IMR-90 (cell line): ENCODE data around the gene PARVB. TPM values are rescaled to one million over a fixed set of nuclear protein-coding genes. Genes with fewer than 3 reads are reported as not detected.

ENCODE experiments used
- ATAC-seq: fragments of 200-7000 bp; cut with Tn5 transposase; 2 replicates; pipeline ENCODE4 v1.9.1; 2020; ENCODE audit warnings: low read depth, mild to moderate bottlenecking, moderate library complexity
- BruUV-seq: library from RNA; stranded (reverse); fragments of 400-500 nt; replicated peaks from 2 replicates; lab custom pipeline; 2021; lab: Mats Ljungman, UMichigan
- CTCF ChIA-PET: fragments of 300-600 bp; formaldehyde crosslinking; extraction: SDS; loops from one replicate; lab custom pipeline; 2021; ENCODE audit warnings: antibody characterized with exemption; lab: Yijun Ruan, JAX
- POLR2A ChIA-PET: fragments of 300-600 bp; sonication (Branson Sonifier 250); formaldehyde crosslinking; loops from one replicate; lab custom pipeline; 2022; ENCODE audit warnings: antibody characterized with exemption; ENCODE audit not compliant: unreplicated experiment; lab: Charles Lee
- DNase-seq: peaks from one replicate; pipeline ENCODE4 v3.0.0; 2013
- H2AFZ ChIP-seq: replicated peaks from 2 replicates; pipeline ENCODE3; 2013; ENCODE audit warnings: low read length, mild to moderate bottlenecking; ENCODE audit not compliant: poor library complexity
- H2AK5ac ChIP-seq: 2 replicates; pipeline ENCODE4 v1.6.1; 2013; ENCODE audit warnings: low read depth, low read length, inconsistent platforms
- H2AK9ac ChIP-seq: replicated peaks from 2 replicates; pipeline ENCODE3; 2013; ENCODE audit warnings: mild to moderate bottlenecking, low read depth, low read length, moderate library complexity; ENCODE audit not compliant: poor library complexity
- H2BK120ac ChIP-seq: 2 replicates; pipeline ENCODE4 v1.6.1; 2013; ENCODE audit warnings: low read depth, low read length, inconsistent platforms
- H2BK15ac ChIP-seq: 3 replicates; pipeline ENCODE4 v1.6.1; 2013; ENCODE audit warnings: low read depth, low read length, inconsistent platforms
- H2BK20ac ChIP-seq: 2 replicates; pipeline ENCODE4 v1.6.1; 2013; ENCODE audit warnings: low read depth, mild to moderate bottlenecking, inconsistent platforms, low read length, moderate library complexity
- H2BK5ac ChIP-seq: 2 replicates; pipeline ENCODE4 v1.6.1; 2013; ENCODE audit warnings: mild to moderate bottlenecking, low read depth, low read length, inconsistent platforms; ENCODE audit not compliant: poor library complexity, severe bottlenecking
- H3K14ac ChIP-seq: replicated peaks from 2 replicates; pipeline ENCODE4 v1.6.1; 2013; ENCODE audit warnings: low read depth, low read length, inconsistent platforms
- H3K18ac ChIP-seq: 2 replicates; pipeline ENCODE4 v1.6.1; 2013; ENCODE audit warnings: low read depth, low read length, control low read depth
- H3K23ac ChIP-seq: 2 replicates; pipeline ENCODE4 v1.6.1; 2013; ENCODE audit warnings: low read depth, low read length, inconsistent platforms
- H3K27ac ChIP-seq: 2 replicates; pipeline ENCODE4 v1.5.1; 2013; ENCODE audit warnings: mild to moderate bottlenecking, control low read depth, low read length; ENCODE audit not compliant: insufficient read depth
- H3K27me3 ChIP-seq: 2 replicates; pipeline ENCODE4 v1.6.1; 2013; ENCODE audit warnings: low read length; ENCODE audit not compliant: control insufficient read depth, insufficient read depth
- H3K36me3 ChIP-seq: 2 replicates; pipeline ENCODE4 v1.6.1; 2013; ENCODE audit warnings: low read length, mixed read lengths; ENCODE audit not compliant: control insufficient read depth, insufficient read depth
- H3K4ac ChIP-seq: 2 replicates; pipeline ENCODE4 v1.6.1; 2013; ENCODE audit warnings: low read depth, low read length, inconsistent platforms
- H3K4me1 ChIP-seq: 2 replicates; pipeline ENCODE4 v1.6.1; 2013; ENCODE audit warnings: low read length, mixed read lengths; ENCODE audit not compliant: control insufficient read depth, insufficient read depth
- H3K4me2 ChIP-seq: 2 replicates; pipeline ENCODE4 v1.6.1; 2013; ENCODE audit warnings: low read depth, mild to moderate bottlenecking, control low read depth, low read length, moderate library complexity
- H3K4me3 ChIP-seq: 2 replicates; pipeline ENCODE4 v1.5.1; 2013; ENCODE audit warnings: low read depth, mild to moderate bottlenecking, control low read depth, low read length, moderate library complexity; ENCODE audit not compliant: insufficient read depth
- H3K56ac ChIP-seq: 2 replicates; pipeline ENCODE4 v1.6.1; 2013; ENCODE audit warnings: low read length, inconsistent platforms; ENCODE audit not compliant: insufficient read depth; ENCODE audit errors: extremely low read depth
- H3K79me1 ChIP-seq, 2 experiments: 2 replicates each; pipeline ENCODE4 v1.6.1; 2013; ENCODE audit warnings: low read length in 2 of 2, inconsistent platforms in 1 of 2, low read depth in 1 of 2
- H3K9ac ChIP-seq: 2 replicates; pipeline ENCODE4 v1.6.1; 2013; ENCODE audit warnings: low read depth, low read length, control low read depth
- H3K9me1 ChIP-seq: 2 replicates; pipeline ENCODE4 v1.6.1; 2013; ENCODE audit warnings: low read length, inconsistent platforms; ENCODE audit not compliant: insufficient read depth
- H3K9me3 ChIP-seq: 2 replicates; pipeline ENCODE4 v1.6.1; 2013; ENCODE audit warnings: low read length; ENCODE audit not compliant: control insufficient read depth, insufficient read depth
- H4K20me1 ChIP-seq: 2 replicates; pipeline ENCODE4 v1.6.1; 2013; ENCODE audit warnings: low read length, inconsistent platforms; ENCODE audit not compliant: insufficient read depth
- H4K5ac ChIP-seq: 2 replicates; pipeline ENCODE4 v1.6.1; 2013; ENCODE audit warnings: mild to moderate bottlenecking, low read depth, low read length, control low read depth
- H4K8ac ChIP-seq, 2 experiments: 2 replicates each; pipeline ENCODE4 v1.6.1; 2013; ENCODE audit warnings: low read depth in 2 of 2, low read length in 2 of 2, control low read depth in 1 of 2, inconsistent platforms in 1 of 2
- H4K91ac ChIP-seq: 2 replicates; pipeline ENCODE4 v1.6.1; 2013; ENCODE audit warnings: low read depth, low read length, inconsistent platforms; ENCODE audit not compliant: insufficient read depth
- BHLHE40 ChIP-seq: fragments of 150-350 bp; IDR thresholded peaks from 2 replicates; pipeline ENCODE4 v1.6.1; 2016; ENCODE audit warnings: mild to moderate bottlenecking, low read depth, low read length
- CEBPB ChIP-seq: IDR thresholded peaks from 2 replicates; pipeline ENCODE4 v1.6.1; 2012; ENCODE audit warnings: low read depth, low read length, improper control_type of control experiment
- CHD1 ChIP-seq: IDR thresholded peaks from 2 replicates; pipeline ENCODE4 v1.6.1; 2012; ENCODE audit warnings: low read depth, low read length, improper control_type of control experiment
- CTCF ChIP-seq: conservative IDR thresholded peaks from 2 replicates; pipeline ENCODE4 v1.5.1; 2012; ENCODE audit warnings: mild to moderate bottlenecking, low read depth, low read length, improper control_type of control experiment
- ELK1 ChIP-seq: fragments of 150-350 bp; IDR thresholded peaks from 2 replicates; pipeline ENCODE4 v1.6.1; 2016; ENCODE audit warnings: low read depth, mild to moderate bottlenecking, low read length, moderate library complexity, borderline replicate concordance
- FOS ChIP-seq: fragments of 150-350 bp; IDR thresholded peaks from 2 replicates; pipeline ENCODE4 v1.6.1; 2016; ENCODE audit warnings: low read depth, low read length
- MAFK ChIP-seq: IDR thresholded peaks from 2 replicates; pipeline ENCODE4 v1.6.1; 2012; ENCODE audit warnings: low read depth, low read length, improper control_type of control experiment
- MAZ ChIP-seq: IDR thresholded peaks from 2 replicates; pipeline ENCODE4 v1.6.1; 2012; ENCODE audit warnings: low read depth, mild to moderate bottlenecking, low read length, improper control_type of control experiment, moderate library complexity, borderline replicate concordance
- MXI1 ChIP-seq: IDR thresholded peaks from 2 replicates; pipeline ENCODE4 v1.6.1; 2012; ENCODE audit warnings: low read depth, mild to moderate bottlenecking, low read length, moderate library complexity, borderline replicate concordance
- NFE2L2 ChIP-seq: fragments of 150-350 bp; IDR thresholded peaks from 2 replicates; pipeline ENCODE4 v1.6.1; 2016; ENCODE audit warnings: low read depth, mild to moderate bottlenecking, low read length
- POLR2A ChIP-seq: IDR thresholded peaks from 2 replicates; pipeline ENCODE4 v1.6.1; 2012; ENCODE audit warnings: mild to moderate bottlenecking, low read depth, low read length
- RAD21 ChIP-seq: IDR thresholded peaks from 2 replicates; pipeline ENCODE4 v1.6.1; 2012; ENCODE audit warnings: low read length, improper control_type of control experiment
- RCOR1 ChIP-seq: IDR thresholded peaks from 2 replicates; pipeline ENCODE4 v1.6.1; 2012; ENCODE audit warnings: mild to moderate bottlenecking, low read length, improper control_type of control experiment; ENCODE audit not compliant: insufficient replicate concordance
- RFX5 ChIP-seq: IDR thresholded peaks from 2 replicates; pipeline ENCODE4 v1.8.0; 2012; ENCODE audit warnings: low read depth, mild to moderate bottlenecking, low read length, moderate library complexity
- SMC3 ChIP-seq: fragments of 150-350 bp; IDR thresholded peaks from 2 replicates; pipeline ENCODE4 v1.6.1; 2016; ENCODE audit warnings: low read depth, mild to moderate bottlenecking, antibody characterized with exemption, low read length, moderate library complexity
- USF2 ChIP-seq: fragments of 150-350 bp; IDR thresholded peaks from 2 replicates; pipeline ENCODE4 v1.6.1; 2017; ENCODE audit warnings: mild to moderate bottlenecking, antibody characterized with exemption, low read length, low read depth
- WGBS, 2 experiments: methylation state at CpG; one replicate each; pipeline versions ENCODE4 v1.1.5 to v1.1.7; 2013; ENCODE audit warnings: missing lambda C conversion rate in 2 of 2; ENCODE audit not compliant: insufficient read length in 1 of 2; ENCODE audit errors: extremely low coverage in 2 of 2; 5-methylcytosine and 5-hydroxymethylcytosine counted together
- dilution Hi-C: fragments of 300-500 bp; cut with HindIII; formaldehyde crosslinking; loops from one replicate; pipeline ENCODE4 v1.14.3; 2018; ENCODE audit warnings: low sequenced_read_pairs; ENCODE audit not compliant: unreplicated experiment
- in situ Hi-C: fragments of 300-500 bp; cut with MboI; formaldehyde crosslinking; loops from 3 replicates; pipeline ENCODE4 v1.14.3; 2019; ENCODE audit warnings: low sequenced_read_pairs, inconsistent platforms, mixed read lengths
- intact Hi-C: fragments of 100-400 bp; cut with micrococcal nuclease; formaldehyde crosslinking; loops from 2 replicates; pipeline ENCODE4 v1.10.0; 2022
- polyA plus RNA-seq, 3 experiments: library from polyadenylated mRNA; depleted of rRNA; stranded (reverse); fragments of >200 nt; gene quantifications; 2 replicates each; pipeline ENCODE4 v1.2.3, GENCODE V29; 2012; ENCODE audit warnings: low replicate concordance in 1 of 3
- total RNA-seq: library from RNA; depleted of rRNA; stranded (reverse); fragments of >200 nt; gene quantifications from 2 replicates; pipeline ENCODE4 v1.2.3, GENCODE V29; 2012

PARVB gene
- total and polyA plus RNA-seq, 2 of the 4 experiments (the other 2 are of a cell fraction), result 44.3 to 53.9 TPM

GRCh38 chr22:44125421-44125820 is 101.3 kb downstream of the PARVB start:
- no peak overlapping the region for H3K23ac ChIP-seq
- no peak overlapping the region for H2AK5ac ChIP-seq
- H3K4ac ChIP-seq, result no peak overlapping the region
- no peak overlapping the region for H3K4me3 ChIP-seq
- no peaks in the 10 kb centered on the region for H3K27me3 ChIP-seq
- no peak overlapping the region for H4K91ac ChIP-seq
- ChIA-PET POLR2A (no interaction called here), CTCF (no interaction called here)
- H3K56ac ChIP-seq, result no peak overlapping the region
- no peak overlapping the region for H2BK15ac ChIP-seq
- ATAC-seq (no peak), DNase-seq (no peak)
- H3K79me1 ChIP-seq, result no peaks in the 10 kb centered on the region
- dilution Hi-C loops (no loop called here), in situ Hi-C loops (no loop called here), intact Hi-C loops (no loop called here)
- no peak overlapping the region for H2AK9ac ChIP-seq
- no peak overlapping the region for H3K18ac ChIP-seq
- no peak overlapping the region for H2BK5ac ChIP-seq
- no peak overlapping the region for H2BK120ac ChIP-seq
- H4K8ac ChIP-seq, result no peak overlapping the region
- no peaks in the 10 kb centered on the region for H3K4me1 ChIP-seq
- WGBS, 2 experiments, result 94% methylated on average over 4 of the region's 6 CpGs; no CpG with 5 or more reads in 1 of the 2 experiments
- TF ChIP-seq POLR2A (no peak), ELK1 (no peak), MXI1 (no peak), CTCF (no peak), MAFK (no peak), NFE2L2 (no peak), BHLHE40 (no peak), MAZ (no peak), CEBPB (no peak), FOS (no peak), USF2 (no peak), RCOR1 (no peak), SMC3 (no peak), RAD21 (no peak), CHD1 (no peak), RFX5 (no peak)
- no peak overlapping the region for H3K27ac ChIP-seq
- H3K36me3 ChIP-seq, result peaks cover 2% of the 10 kb centered on the region; the same call in 1 of the 2 replicates
- H4K5ac ChIP-seq, result no peak overlapping the region
- H3K9me1 ChIP-seq, result no peaks in the 10 kb centered on the region
- BruUV-seq, result no TSS peak
- H3K9me3 ChIP-seq, result peaks cover 12% of the 10 kb centered on the region
- no peak overlapping the region for H2AFZ ChIP-seq
- no peak overlapping the region for H3K9ac ChIP-seq
- H4K20me1 ChIP-seq, result no peaks in the 10 kb centered on the region; the same call in 1 of the 2 replicates
- H3K4me2 ChIP-seq, result no peak overlapping the region
- H3K14ac ChIP-seq, result no peak overlapping the region
- no peak overlapping the region for H2BK20ac ChIP-seq
